RCC 7860 (cell line): Measurements from ENCODE around the gene GPN1.
"Not testable (repeated sequence)": the region's sequence is repeated elsewhere in the genome, so short reads cannot be mapped to it uniquely, and the experiment has no call there.

Experiments
- DNase-seq: peaks from one replicate; pipeline ENCODE4 v3.0.0-alpha.2; 2015; ENCODE audit warnings: low spot score
- FAIRE-seq: peaks from 2 replicates; lab custom pipeline; 2012; peaks lifted over from hg19 to GRCh38; lab: Jason Lieb, UNC

Gene GPN1

DNA sequence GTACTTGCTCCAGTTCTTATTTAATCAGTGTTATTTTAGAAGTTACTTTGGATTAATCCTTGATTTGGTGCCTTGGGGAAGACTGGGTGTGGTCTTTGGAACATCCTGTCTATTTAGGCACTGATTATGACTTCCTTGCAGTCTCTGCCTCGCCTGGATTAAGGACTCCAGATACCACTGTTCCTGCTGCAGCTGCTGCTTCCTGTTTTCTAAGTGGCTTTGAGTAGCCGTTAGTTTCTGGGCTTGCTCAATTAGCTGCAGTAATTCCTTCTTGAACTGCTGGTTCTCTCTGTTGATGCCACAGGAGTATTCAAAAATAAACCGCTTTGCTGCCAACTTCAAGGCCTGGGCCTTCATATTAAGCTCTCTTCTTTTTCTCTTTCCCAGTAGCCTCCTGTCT, 1.9 kb upstream of the GPN1 start:
- FAIRE-seq, DNase-seq: not testable (repeated sequence)

DNA sequence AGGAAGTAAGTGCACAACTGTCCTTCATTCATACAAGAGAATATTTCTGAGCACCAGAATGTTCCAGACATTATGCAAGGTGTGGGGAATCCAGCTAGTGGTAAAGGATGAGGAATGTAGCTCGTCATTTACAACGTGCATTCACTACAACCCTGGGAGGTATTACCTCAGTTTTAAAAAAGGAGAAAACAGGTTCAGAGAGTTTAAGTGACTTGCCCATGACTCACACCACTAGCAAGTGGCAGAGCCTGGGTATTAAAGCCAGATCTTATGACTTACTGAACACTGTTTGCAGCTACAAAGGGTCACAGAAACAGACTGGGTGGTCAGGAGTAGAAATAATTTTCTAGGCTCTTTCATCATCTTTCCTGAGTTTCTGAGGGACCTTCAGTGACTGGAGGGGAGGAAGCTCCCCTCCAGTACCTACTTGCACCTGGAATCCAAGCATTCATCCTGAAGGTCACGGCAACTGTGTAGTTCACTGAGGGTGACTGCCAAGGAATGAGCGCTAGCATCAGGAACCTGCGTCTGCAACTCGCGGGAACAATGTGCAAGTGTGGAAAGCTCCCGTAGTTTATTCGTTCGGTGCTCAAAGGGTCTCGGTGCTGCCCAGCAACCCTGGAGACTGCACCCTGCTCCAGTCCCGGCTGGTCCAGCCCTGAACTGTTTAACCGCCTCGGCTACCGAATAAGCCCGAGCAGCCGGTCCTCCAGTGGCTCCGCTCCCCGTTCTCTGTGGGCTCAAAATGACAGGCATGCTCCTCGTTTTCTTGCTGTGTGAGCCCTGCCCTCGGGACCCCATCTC, 685 bp upstream of the GPN1 start:
- peak; percentile 84 for FAIRE-seq
- DNase-seq, result peak; percentile 98

GRCh38 chr2:27630257-27630656, 1.4 kb downstream of the GPN1 start:
- not testable (repeated sequence) for DNase-seq, FAIRE-seq

- no peak for FAIRE-seq
- no peak for DNase-seq
Observed at GRCh38 chr2:27634291-27634690, 5.4 kb downstream of the GPN1 start.

DNA sequence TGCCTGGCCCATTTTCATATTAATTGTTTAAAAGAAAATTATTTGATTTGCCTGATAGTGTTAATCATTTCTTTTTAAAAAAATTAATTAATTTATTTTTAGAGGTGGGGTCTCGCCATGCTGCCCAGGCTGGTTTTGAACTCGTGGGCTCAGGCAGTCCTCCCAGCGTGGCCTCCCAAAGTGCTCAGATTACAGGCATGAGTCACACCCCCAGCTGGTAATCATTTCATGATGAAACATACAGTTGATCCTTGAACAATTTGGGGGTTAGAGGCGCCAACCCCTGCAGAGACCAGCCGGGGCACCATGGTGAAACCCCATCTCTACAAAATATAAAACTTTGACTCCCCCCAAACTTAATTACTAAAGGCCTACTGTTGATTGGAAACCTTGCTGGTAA, 7.9 kb downstream of the GPN1 start:
- FAIRE-seq, result no peak
- no peak for DNase-seq

GRCh38 chr2:27638037-27638637, 9.3 kb downstream of the GPN1 start:
- DNase-seq (peak; percentile 89), FAIRE-seq (peak; percentile 92)

GRCh38 chr2:27638709-27639108, 9.9 kb downstream of the GPN1 start:
- FAIRE-seq (peak; percentile 60), DNase-seq (peak; percentile 68)

DNA sequence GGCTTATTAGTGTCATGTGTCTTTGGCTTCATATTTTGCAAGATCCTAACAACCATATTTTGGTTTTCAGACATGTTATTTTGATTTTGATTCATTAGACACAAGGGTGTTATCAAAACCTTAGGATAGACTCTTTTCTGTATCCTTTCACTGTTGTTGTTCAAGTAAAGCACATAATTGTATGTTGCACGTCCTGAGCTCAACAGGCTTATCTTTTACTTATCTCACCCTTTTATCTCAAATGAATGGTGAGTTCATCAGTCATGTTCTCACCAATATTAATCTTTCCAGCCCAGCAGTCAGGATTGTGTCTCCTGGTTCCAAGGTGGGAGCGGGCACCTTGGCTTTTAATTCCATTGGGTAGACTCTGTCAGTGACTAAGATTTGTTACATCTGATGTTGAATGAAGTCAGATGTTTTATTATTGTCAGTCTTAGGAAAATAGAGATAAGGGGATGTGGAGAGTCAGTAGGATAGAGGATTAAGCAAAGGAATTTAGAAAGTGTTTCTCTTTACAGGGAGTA, 11.9 kb downstream of the GPN1 start:
- FAIRE-seq, result no peak
- DNase-seq, result peak; percentile 46

- FAIRE-seq, result no peak
- no peak for DNase-seq
Observed at GRCh38 chr2:27645197-27645596, 16.3 kb downstream of the GPN1 start.

DNA sequence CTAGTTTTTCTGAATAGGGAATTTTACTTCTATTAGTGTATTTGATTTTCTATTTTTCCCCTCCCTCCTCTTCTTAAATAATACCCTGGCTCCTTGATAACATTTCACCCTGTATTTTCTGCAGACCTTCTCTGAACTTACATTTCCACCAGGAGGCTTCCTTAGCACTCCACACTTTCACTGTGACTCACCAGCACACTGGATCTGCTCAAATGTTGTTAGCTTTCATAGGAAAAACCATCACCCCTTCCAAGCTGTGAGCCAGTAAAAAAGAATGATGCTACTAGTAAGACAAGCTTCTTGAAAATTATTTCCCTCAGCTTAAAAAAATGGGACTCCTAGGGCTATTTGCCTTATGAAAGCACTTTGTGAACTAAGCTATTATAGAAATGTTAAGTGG, 18.4 kb downstream of the GPN1 start:
- DNase-seq, result no peak
- no peak for FAIRE-seq

GRCh38 chr2:27647737-27648136, 18.9 kb downstream of the GPN1 start:
- FAIRE-seq, result no peak
- no peak for DNase-seq

GRCh38 chr2:27651056-27651455, 22.2 kb downstream of the GPN1 start:
- no peak for FAIRE-seq
- no peak for DNase-seq

GRCh38 chr2:27652341-27652740, 23.5 kb downstream of the GPN1 start:
- FAIRE-seq, result no peak

DNA sequence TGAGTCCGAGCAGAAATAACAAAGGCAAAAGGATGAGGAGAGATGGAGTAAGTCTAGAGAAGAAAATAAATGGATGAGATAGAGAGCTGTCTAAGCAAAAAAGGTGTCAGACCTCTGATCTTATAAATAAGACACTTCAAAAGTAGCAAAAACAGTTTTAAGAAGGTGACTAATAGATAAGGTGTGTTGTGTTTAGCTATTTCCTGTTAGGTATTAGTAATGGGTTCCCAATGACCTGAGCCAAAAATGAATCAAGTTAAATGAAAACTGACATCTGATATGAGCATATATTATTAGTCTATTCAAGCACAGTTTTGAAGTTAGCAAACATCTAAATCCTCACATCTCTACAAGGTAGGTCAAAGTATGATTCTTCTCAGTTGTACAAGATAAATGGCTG, 23.9 kb downstream of the GPN1 start:
- FAIRE-seq, result no peak
- no peak for DNase-seq

More at GRCh38 chr2:27652341-27652740, 23.5 kb downstream of the GPN1 start:
- DNase-seq, result no peak

DNA sequence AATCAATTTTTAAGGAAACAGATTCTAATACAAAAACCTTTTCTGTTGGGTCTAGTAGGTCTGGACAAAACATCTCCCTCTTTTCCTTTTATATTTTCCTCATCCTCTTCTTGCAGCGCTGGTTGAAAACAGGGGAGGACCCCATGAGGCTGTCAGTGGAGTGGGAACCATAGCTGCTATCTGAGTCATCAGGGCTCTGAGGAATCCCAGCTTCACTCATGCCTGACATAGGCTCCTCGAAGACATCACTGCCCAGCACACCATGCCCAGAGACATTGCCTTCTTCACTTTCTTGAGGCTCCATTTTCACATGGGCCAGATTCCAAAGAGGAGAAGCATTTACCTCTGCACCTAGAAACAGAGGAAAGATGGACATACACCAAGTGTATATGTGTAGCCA, 24.5 kb downstream of the GPN1 start:
- peak; percentile 86 for FAIRE-seq
- peak; percentile 80 for DNase-seq

- peak; percentile 45 for DNase-seq
- FAIRE-seq, result no peak
Observed at GRCh38 chr2:27655155-27655951, 26.5 kb downstream of the GPN1 start.

DNA sequence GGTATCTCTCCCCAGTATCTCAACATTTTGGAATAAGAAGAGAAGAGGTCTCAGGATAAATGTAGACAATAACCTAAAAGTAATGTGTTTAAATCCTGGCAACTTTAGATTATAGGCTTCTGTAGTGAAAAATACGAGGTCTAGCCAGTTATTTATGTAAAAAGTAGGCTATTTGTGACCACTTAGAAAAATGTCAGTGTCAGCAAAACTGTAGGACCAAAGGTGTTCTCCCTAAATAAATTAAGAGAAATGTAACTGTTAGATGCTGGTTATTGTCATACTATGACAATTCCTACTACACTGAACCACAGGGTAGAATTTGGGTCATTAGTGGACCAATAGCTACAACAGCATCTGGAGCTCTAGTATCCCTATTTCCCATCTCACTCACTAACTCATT, 32.5 kb downstream of the GPN1 start:
- FAIRE-seq (no peak), DNase-seq (no peak)

GRCh38 chr2:27663285-27664153, 34.7 kb downstream of the GPN1 start, which contains the start of the genes SLC4A1AP and SUPT7L:
TSS of gene SLC4A1AP (plus strand) at chr2:27663889. CDS start at chr2:27663915, 26 bp downstream.
TSS of gene SUPT7L (minus strand) at chr2:27663614. CDS start at chr2:27662192, 1,422 bp downstream.
- peak; percentile 66 for DNase-seq
- FAIRE-seq, result no peak

DNA sequence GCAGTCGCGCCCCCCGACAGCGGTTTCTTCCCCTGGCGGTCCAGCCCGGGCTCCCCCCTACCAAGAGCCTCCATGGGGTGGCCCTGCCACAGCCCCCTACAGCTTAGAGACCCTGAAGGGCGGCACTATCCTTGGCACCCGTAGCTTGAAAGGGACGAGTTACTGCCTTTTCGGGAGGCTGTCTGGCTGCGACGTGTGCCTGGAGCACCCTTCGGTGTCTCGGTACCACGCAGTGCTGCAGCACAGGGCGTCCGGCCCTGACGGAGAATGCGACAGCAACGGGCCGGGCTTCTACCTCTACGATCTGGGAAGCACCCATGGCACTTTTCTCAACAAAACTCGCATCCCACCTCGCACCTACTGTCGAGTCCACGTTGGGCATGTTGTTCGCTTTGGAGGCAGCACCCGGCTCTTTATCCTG, 35.3 kb downstream of the GPN1 start:
- FAIRE-seq (no peak), DNase-seq (no peak)
